H9 (cell line): ENCODE data around the gene ATP8B4. TPM values are rescaled to one million over a fixed set of nuclear protein-coding genes. Genes with fewer than 3 reads are reported as not detected.

Experiments used
- DNase-seq: peaks from one replicate; pipeline ENCODE4 v3.0.0-alpha.2; 2017
- H2AFZ ChIP-seq: one replicate; pipeline ENCODE4 v1.6.1; 2013; ENCODE audit warnings: mild to moderate bottlenecking, low read length, control low read depth, moderate library complexity
- H2AK5ac ChIP-seq: 2 replicates; pipeline ENCODE4 v1.6.1; 2013; ENCODE audit warnings: low read length, control low read depth, mixed read lengths; ENCODE audit not compliant: insufficient read length
- H2BK120ac ChIP-seq: one replicate; pipeline ENCODE4 v1.6.1; 2013; ENCODE audit warnings: low read depth, mild to moderate bottlenecking, low read length, control low read depth, inconsistent platforms; ENCODE audit not compliant: poor library complexity, severe bottlenecking
- H2BK12ac ChIP-seq: 2 replicates; pipeline ENCODE4 v1.6.1; 2013; ENCODE audit warnings: low read length, control low read depth, mixed read lengths, low read depth; ENCODE audit not compliant: insufficient read length
- H2BK15ac ChIP-seq: 2 replicates; pipeline ENCODE4 v1.6.1; 2013; ENCODE audit warnings: low read depth, low read length, control low read depth
- H2BK20ac ChIP-seq: one replicate; pipeline ENCODE4 v1.6.1; 2013; ENCODE audit warnings: low read depth, mild to moderate bottlenecking, low read length, control low read depth, inconsistent platforms; ENCODE audit not compliant: poor library complexity, severe bottlenecking
- H2BK5ac ChIP-seq: 2 replicates; pipeline ENCODE4 v1.6.1; 2013; ENCODE audit warnings: low read length, control low read depth, mixed read lengths; ENCODE audit not compliant: insufficient read length
- H3K14ac ChIP-seq: 2 replicates; pipeline ENCODE4 v1.6.1; 2013; ENCODE audit warnings: low read length, control low read depth; ENCODE audit not compliant: insufficient read depth
- H3K18ac ChIP-seq: 2 replicates; pipeline ENCODE4 v1.6.1; 2013; ENCODE audit warnings: low read depth, mild to moderate bottlenecking, mixed read lengths, low read length, control low read depth; ENCODE audit not compliant: insufficient read length
- H3K23ac ChIP-seq: 2 replicates; pipeline ENCODE4 v1.6.1; 2013; ENCODE audit warnings: low read length, control low read depth, mixed read lengths, low read depth; ENCODE audit not compliant: insufficient read length
- H3K23me2 ChIP-seq: 2 replicates; pipeline ENCODE4 v1.6.1; 2013; ENCODE audit warnings: low read depth, mild to moderate bottlenecking, mixed read lengths, low read length, control low read depth; ENCODE audit not compliant: insufficient read length, poor library complexity, severe bottlenecking
- H3K27ac ChIP-seq: 2 replicates; pipeline ENCODE4 v1.5.1; 2013; ENCODE audit warnings: low read length, control low read depth, mixed read lengths, low read depth; ENCODE audit not compliant: insufficient read length
- H3K27me3 ChIP-seq: 2 replicates; pipeline ENCODE4 v1.6.1; 2013; ENCODE audit warnings: low read length, control low read depth, inconsistent platforms; ENCODE audit not compliant: insufficient read depth
- H3K4ac ChIP-seq: 2 replicates; pipeline ENCODE4 v1.6.1; 2013; ENCODE audit warnings: low read depth, mild to moderate bottlenecking, control low read depth, inconsistent platforms, low read length, moderate library complexity
- H3K4me1 ChIP-seq: 2 replicates; pipeline ENCODE4 v1.6.1; 2013; ENCODE audit warnings: low read length, control low read depth, inconsistent platforms; ENCODE audit not compliant: insufficient read depth
- H3K4me2 ChIP-seq: 2 replicates; pipeline ENCODE4 v1.6.1; 2013; ENCODE audit warnings: low read length, control low read depth, mixed read lengths; ENCODE audit not compliant: insufficient read length, insufficient read depth
- H3K56ac ChIP-seq: 2 replicates; pipeline ENCODE4 v1.6.1; 2013; ENCODE audit warnings: low read depth, mild to moderate bottlenecking, mixed read lengths, low read length, control low read depth; ENCODE audit not compliant: insufficient read length
- H3K79me1 ChIP-seq: 2 replicates; pipeline ENCODE4 v1.6.1; 2013; ENCODE audit warnings: low read depth, mild to moderate bottlenecking, moderate library complexity, low read length, control low read depth, inconsistent platforms; ENCODE audit not compliant: insufficient read depth, poor library complexity, severe bottlenecking
- H3K79me2 ChIP-seq: 2 replicates; pipeline ENCODE4 v1.6.1; 2013; ENCODE audit warnings: low read length, control low read depth, inconsistent platforms; ENCODE audit not compliant: insufficient read depth
- H3K9ac ChIP-seq: 2 replicates; pipeline ENCODE4 v1.6.1; 2013; ENCODE audit warnings: low read length, control low read depth, mixed read lengths; ENCODE audit not compliant: insufficient read length; ENCODE audit errors: extremely low read depth
- H3K9me3 ChIP-seq: one replicate; pipeline ENCODE4 v1.6.1; 2013; ENCODE audit warnings: low read depth, low read length, inconsistent platforms; ENCODE audit not compliant: control insufficient read depth
- H3T11ph ChIP-seq: one replicate; pipeline ENCODE4 v1.6.1; 2013; ENCODE audit warnings: mild to moderate bottlenecking, low read length, control low read depth, inconsistent platforms
- H4K20me1 ChIP-seq: one replicate; pipeline ENCODE4 v1.6.1; 2013; ENCODE audit not compliant: control insufficient read depth, insufficient read length, insufficient read depth
- H4K5ac ChIP-seq: 2 replicates; pipeline ENCODE4 v1.6.1; 2013; ENCODE audit warnings: low read depth, mild to moderate bottlenecking, mixed read lengths, low read length, control low read depth; ENCODE audit not compliant: insufficient read length
- H4K8ac ChIP-seq: replicated peaks from 2 replicates; pipeline ENCODE4 v1.6.1; 2013; ENCODE audit warnings: low read length, control low read depth, mixed read lengths, low read depth; ENCODE audit not compliant: insufficient read length
- H4K91ac ChIP-seq: 2 replicates; pipeline ENCODE4 v1.6.1; 2013; ENCODE audit warnings: low read depth, mild to moderate bottlenecking, moderate library complexity, mixed read lengths, low read length, control low read depth; ENCODE audit not compliant: insufficient read length
- H3K27ac Mint-ChIP-seq, 3 experiments: 2 replicates in 2 of 3; 3 replicates in 1 of 3; pipeline ENCODE4 v1.8.0; 2020 to 2021; ENCODE audit warnings: mixed read lengths in 3 of 3, mild to moderate bottlenecking in 1 of 3, moderate library complexity in 1 of 3
- H3K27me3 Mint-ChIP-seq: 2 replicates; pipeline ENCODE4 v1.8.0; 2021; ENCODE audit warnings: low read depth, mild to moderate bottlenecking, moderate library complexity, mixed read lengths
- H3K36me3 Mint-ChIP-seq, 3 experiments: 2 replicates in 2 of 3; 3 replicates in 1 of 3; pipeline ENCODE4 v1.8.0; 2020 to 2021; ENCODE audit warnings: low read depth in 3 of 3, mixed read lengths in 3 of 3; ENCODE audit not compliant: insufficient read depth in 1 of 3
- H3K4me1 Mint-ChIP-seq, 2 experiments: 2 replicates each; pipeline ENCODE4 v1.8.0; 2020; ENCODE audit warnings: mixed read lengths in 2 of 2
- H3K4me3 Mint-ChIP-seq, 2 experiments: 2 replicates in 1 of 2; 3 replicates in 1 of 2; pipeline ENCODE4 v1.8.0; 2020 to 2021; ENCODE audit warnings: mild to moderate bottlenecking in 2 of 2, mixed read lengths in 2 of 2, moderate library complexity in 1 of 2
- H3K9me3 Mint-ChIP-seq, 2 experiments: 2 replicates in 1 of 2; 3 replicates in 1 of 2; pipeline ENCODE4 v1.8.0; 2020; ENCODE audit warnings: mild to moderate bottlenecking in 2 of 2, mixed read lengths in 2 of 2, moderate library complexity in 1 of 2
- CTCF ChIP-seq: fragments of 200-600 bp; sonication (generic); conservative IDR thresholded peaks from 3 replicates; pipeline ENCODE4 v1.8.0; 2021; ENCODE audit warnings: antibody characterized with exemption, mild to moderate bottlenecking
- WGBS: extraction: QIAGEN DNeasy Blood & Tissue Kit; methylation state at CpG from one replicate; pipeline ENCODE4 v1.1.7; 2013; ENCODE audit warnings: missing lambda C conversion rate, low lambda C conversion rate, mixed read lengths; ENCODE audit not compliant: insufficient read length; ENCODE audit errors: extremely low coverage; 5-methylcytosine and 5-hydroxymethylcytosine counted together
- total RNA-seq: library from RNA; stranded (reverse); gene quantifications from 2 replicates; pipeline ENCODE4 v1.2.1, GENCODE V29; 2021

ATP8B4 gene
- total RNA-seq, 1 experiment from 2014 or later, result 0.52 TPM

DNA sequence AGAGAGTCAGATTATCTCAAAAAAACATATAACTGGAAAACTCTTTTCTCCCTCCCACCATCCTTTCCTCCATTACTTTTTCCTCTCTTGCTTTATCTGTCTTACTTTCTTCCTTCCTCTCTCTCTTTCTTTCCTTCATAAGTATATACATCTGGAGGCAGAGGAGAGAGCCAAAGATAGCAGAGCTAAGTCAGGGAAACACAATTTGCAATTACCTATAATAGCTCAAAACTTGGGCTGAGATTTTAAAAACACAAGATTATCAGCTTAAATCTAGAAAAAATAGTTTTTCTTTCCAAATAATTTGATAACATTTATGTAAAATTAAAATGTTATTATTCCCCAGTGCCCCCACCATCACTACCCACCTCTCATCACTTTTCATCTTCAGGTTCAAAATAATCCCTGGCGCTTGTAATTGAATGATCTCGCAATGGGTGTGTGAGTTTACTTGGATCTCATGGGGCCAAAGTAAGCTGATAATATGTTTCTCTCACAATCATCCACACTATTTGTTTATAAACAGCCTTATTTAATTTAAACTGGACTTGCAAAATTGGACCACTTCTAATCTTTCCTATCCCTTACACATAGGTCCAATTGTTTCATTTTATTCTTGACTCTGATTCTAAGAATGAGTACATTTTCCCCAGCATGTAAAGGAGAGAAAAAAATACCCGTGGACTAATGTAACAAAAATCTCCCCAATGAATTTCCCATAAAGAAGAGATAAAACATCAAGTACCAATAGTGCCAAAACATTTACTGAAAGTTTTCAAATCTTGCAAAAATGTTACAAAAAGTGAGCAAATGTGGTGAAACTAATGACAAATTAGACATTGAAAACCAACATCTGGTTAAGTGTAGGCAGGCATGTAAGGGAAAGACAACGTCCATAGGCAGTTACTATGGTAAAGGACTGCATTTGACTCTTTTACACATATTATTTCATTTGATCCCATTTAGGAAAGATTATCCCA is 261.2 kb downstream of the ATP8B4 start:
- Histone ChIP-seq H3K14ac (no peak overlapping the region), H3T11ph (no peak overlapping the region), H3K23me2 (no peaks in the 10 kb centered on the region), H3K4me1 (no peaks in the 10 kb centered on the region), H2BK5ac (no peak overlapping the region), H3K9ac (no peak overlapping the region), H3K18ac (no peak overlapping the region), H3K4ac (no peak overlapping the region), H3K27ac (no peak overlapping the region), H4K20me1 (no peaks in the 10 kb centered on the region), H2AK5ac (no peak overlapping the region), H3K56ac (no peak overlapping the region), H4K5ac (no peak overlapping the region), H3K9me3 (no peaks in the 10 kb centered on the region), H3K79me1 (no peaks in the 10 kb centered on the region), H2BK12ac (no peak overlapping the region), H2BK120ac (no peak overlapping the region), H2BK15ac (no peak overlapping the region), H4K8ac (no peak overlapping the region), H2AFZ (no peak overlapping the region), H2BK20ac (no peak overlapping the region), H4K91ac (no peak overlapping the region), H3K4me2 (no peak overlapping the region), H3K23ac (no peak overlapping the region), H3K79me2 (no peaks in the 10 kb centered on the region), H3K27me3 (no peaks in the 10 kb centered on the region)
- Mint-ChIP-seq H3K4me1 (peaks cover 3% of the 10 kb centered on the region in 2 experiments; a peak in 1 of 4 replicates), H3K4me3 (no peak overlapping the region), H3K9me3 (no peaks in the 10 kb centered on the region), H3K27me3 (no peaks in the 10 kb centered on the region; the same call in 1 of the 2 replicates), H3K27ac (no peak overlapping the region), H3K36me3 (no peaks in the 10 kb centered on the region)
- no peak for TF ChIP-seq CTCF
- no peak for DNase-seq
- WGBS, result no CpG with 5 or more reads among the region's 4 CpGs
